Endodermal cell (in vitro differentiated cells): Measurements from ENCODE around the gene SLC2A2. TPM values are rescaled to one million over a fixed set of nuclear protein-coding genes. Genes with fewer than 3 reads are reported as not detected.

Experiments
- DNase-seq: peaks from one replicate; pipeline ENCODE4 v3.0.0-alpha.2; 2017
- H3K27ac ChIP-seq: 2 replicates; pipeline ENCODE4 v1.5.1; 2013; ENCODE audit warnings: mild to moderate bottlenecking, low read depth, low read length, moderate library complexity
- H3K27me3 ChIP-seq: 2 replicates; pipeline ENCODE4 v1.6.1; 2013; ENCODE audit warnings: mild to moderate bottlenecking, low read length, moderate library complexity; ENCODE audit not compliant: insufficient read depth, control insufficient read depth, poor library complexity, severe bottlenecking
- H3K36me3 ChIP-seq: 2 replicates; pipeline ENCODE4 v1.7.0; 2013; ENCODE audit warnings: mild to moderate bottlenecking, low read length, moderate library complexity; ENCODE audit not compliant: control insufficient read depth, insufficient read depth
- H3K4me1 ChIP-seq: one replicate; pipeline ENCODE4 v1.7.0; 2013; ENCODE audit warnings: low read length; ENCODE audit not compliant: control insufficient read depth, insufficient read depth
- H3K4me3 ChIP-seq: 2 replicates; pipeline ENCODE4 v1.5.1; 2013; ENCODE audit warnings: mild to moderate bottlenecking, low read length, moderate library complexity
- H3K9ac ChIP-seq: 2 replicates; pipeline ENCODE4 v1.6.1; 2013; ENCODE audit warnings: mild to moderate bottlenecking, low read length, moderate library complexity; ENCODE audit not compliant: poor library complexity, severe bottlenecking; ENCODE audit errors: extremely low read depth
- H3K9me3 ChIP-seq: 2 replicates; pipeline ENCODE4 v1.6.1; 2013; ENCODE audit warnings: mild to moderate bottlenecking, low read length, moderate library complexity; ENCODE audit not compliant: control insufficient read depth
- H3K27ac Mint-ChIP-seq: 2 replicates; pipeline ENCODE4 v1.8.0; 2020; ENCODE audit warnings: mixed read lengths
- H3K27me3 Mint-ChIP-seq: 2 replicates; pipeline ENCODE4 v1.8.0; 2021; ENCODE audit warnings: mild to moderate bottlenecking, mixed read lengths; ENCODE audit not compliant: insufficient read depth
- H3K36me3 Mint-ChIP-seq: 2 replicates; pipeline ENCODE4 v1.8.0; 2020; ENCODE audit warnings: low read depth, mixed read lengths
- H3K4me1 Mint-ChIP-seq: 2 replicates; pipeline ENCODE4 v1.8.0; 2020; ENCODE audit warnings: mixed read lengths
- H3K4me3 Mint-ChIP-seq: 2 replicates; pipeline ENCODE4 v1.8.0; 2020; ENCODE audit warnings: mild to moderate bottlenecking, moderate library complexity, mixed read lengths
- H3K9me3 Mint-ChIP-seq: 2 replicates; pipeline ENCODE4 v1.8.0; 2020; ENCODE audit warnings: mild to moderate bottlenecking, mixed read lengths
- CTCF ChIP-seq: fragments of 200-600 bp; sonication (generic); conservative IDR thresholded peaks from 2 replicates; pipeline ENCODE4 v1.5.0; 2021; ENCODE audit warnings: antibody characterized with exemption, mild to moderate bottlenecking
- WGBS, 2 experiments: methylation state at CpG; one replicate each; pipeline versions ENCODE4 v1.1.5 to v1.1.7; 2013; ENCODE audit warnings: missing lambda C conversion rate in 2 of 2, mixed read lengths in 1 of 2; ENCODE audit not compliant: insufficient coverage in 1 of 2, insufficient read length in 1 of 2; 5-methylcytosine and 5-hydroxymethylcytosine counted together
- total RNA-seq, 2 donors: library from RNA; stranded (reverse); fragmentation: NEBNext Ultra II Directional in 1 of 2; extraction: Animal tissue kit (Norgen Biotek cat#: 25700) in 1 of 2; gene quantifications; 2 replicates in 1 of 2; 3 replicates in 1 of 2; pipeline ENCODE4 v1.2.1, GENCODE V29; 2021

Gene SLC2A2
- total RNA-seq, 2 donors from 2014 or later = 0.24 to 0.51 TPM

- no peaks in the 10 kb centered on the region for H3K27me3 ChIP-seq
- no peaks in the 10 kb centered on the region for H3K4me1 ChIP-seq
- no peak for TF ChIP-seq CTCF
- no peak overlapping the region for H3K27ac Mint-ChIP-seq
- H3K36me3 Mint-ChIP-seq = peaks cover 2% of the 10 kb centered on the region
- H3K27me3 Mint-ChIP-seq = no peaks in the 10 kb centered on the region
- no peaks in the 10 kb centered on the region for H3K9me3 ChIP-seq
- H3K9ac ChIP-seq = no peak overlapping the region
- no peaks in the 10 kb centered on the region for H3K9me3 Mint-ChIP-seq
- peaks cover 11% of the 10 kb centered on the region for H3K4me1 Mint-ChIP-seq
- no peak overlapping the region for H3K27ac ChIP-seq
- 92 to 100% methylated on average over 1 to 6 of the region's 6 CpGs for WGBS, 2 experiments
- H3K36me3 ChIP-seq = no peaks in the 10 kb centered on the region
- no peak overlapping the region for H3K4me3 ChIP-seq
- DNase-seq = no peak
- H3K4me3 Mint-ChIP-seq = no peak overlapping the region
These were observed 39.7 kb upstream of the SLC2A2 start for GRCh38 chr3:171066206-171066605.

GRCh38 chr3:171065732-171066131 is 39.2 kb upstream of the SLC2A2 start:
- no peaks in the 10 kb centered on the region for H3K4me1 ChIP-seq
- H3K4me3 ChIP-seq = no peak overlapping the region
- no peak overlapping the region for H3K4me3 Mint-ChIP-seq
- peaks cover 11% of the 10 kb centered on the region for H3K4me1 Mint-ChIP-seq
- no peaks in the 10 kb centered on the region for H3K9me3 Mint-ChIP-seq
- no peaks in the 10 kb centered on the region for H3K27me3 Mint-ChIP-seq
- no peak overlapping the region for H3K27ac ChIP-seq
- no peak for TF ChIP-seq CTCF
- DNase-seq = no peak
- no peak overlapping the region for H3K9ac ChIP-seq
- H3K27ac Mint-ChIP-seq = no peak overlapping the region
- H3K27me3 ChIP-seq = no peaks in the 10 kb centered on the region
- H3K9me3 ChIP-seq = no peaks in the 10 kb centered on the region
- WGBS, 2 experiments = 91 to 100% methylated on average over 1 of the region's 1 CpG
- no peaks in the 10 kb centered on the region for H3K36me3 ChIP-seq
- peaks cover 2% of the 10 kb centered on the region for H3K36me3 Mint-ChIP-seq

GRCh38 chr3:171064461-171064860 is 37.9 kb upstream of the SLC2A2 start:
- Histone ChIP-seq H3K9ac (no peak overlapping the region), H3K9me3 (no peaks in the 10 kb centered on the region), H3K27ac (no peak overlapping the region), H3K4me1 (no peaks in the 10 kb centered on the region), H3K4me3 (no peak overlapping the region), H3K27me3 (no peaks in the 10 kb centered on the region), H3K36me3 (no peaks in the 10 kb centered on the region)
- Mint-ChIP-seq H3K36me3 (peaks cover 2% of the 10 kb centered on the region), H3K4me3 (no peak overlapping the region), H3K27me3 (no peaks in the 10 kb centered on the region), H3K4me1 (peaks cover 11% of the 10 kb centered on the region), H3K27ac (no peak overlapping the region), H3K9me3 (no peaks in the 10 kb centered on the region)
- no peak for TF ChIP-seq CTCF
- WGBS, 2 experiments = 91 to 94% methylated on average over 2 of the region's 2 CpGs
- DNase-seq = no peak
